Inferior parietal cortex (tissue), 1 donor: ENCODE measurements around the gene ADTRP.
"Not testable (repeated sequence)": the region's sequence is repeated elsewhere in the genome, so short reads cannot be mapped to it uniquely, and the experiment has no call there.

ENCODE experiments used
- DNase-seq: peaks from one replicate; pipeline ENCODE4 v3.0.0-alpha.2; 2016; ENCODE audit errors: extremely low spot score

The ADTRP gene

GRCh38 chr6:11692451-11693376 is 85.9 kb downstream of the ADTRP start:
- DNase-seq = no peak

- no peak for DNase-seq
These were observed 88.8 kb downstream of the ADTRP start for GRCh38 chr6:11689847-11690246.

GRCh38 chr6:11689400-11689799 is 89.2 kb downstream of the ADTRP start:
- DNase-seq = not testable (repeated sequence)

GRCh38 chr6:11688425-11688709 is 90.2 kb downstream of the ADTRP start:
- no peak for DNase-seq

- DNase-seq = no peak
These were observed 93.0 kb downstream of the ADTRP start for GRCh38 chr6:11685481-11686093.

- DNase-seq = no peak
These were observed 93.6 kb downstream of the ADTRP start for GRCh38 chr6:11684901-11685480.

GRCh38 chr6:11683871-11684270 is 94.7 kb downstream of the ADTRP start:
- no peak for DNase-seq

GRCh38 chr6:11682561-11682975 is 96.0 kb downstream of the ADTRP start:
- DNase-seq = no peak

- no peak for DNase-seq
These were observed 96.8 kb downstream of the ADTRP start for GRCh38 chr6:11681770-11682169.

GRCh38 chr6:11681357-11681756 is 97.2 kb downstream of the ADTRP start:
- DNase-seq = no peak

- not testable (repeated sequence) for DNase-seq
These were observed 98.1 kb downstream of the ADTRP start for GRCh38 chr6:11680479-11680878.

- no peak for DNase-seq
These were observed 99.5 kb downstream of the ADTRP start for GRCh38 chr6:11679099-11679498.

- no peak for DNase-seq
These were observed 103.0 kb downstream of the ADTRP start for GRCh38 chr6:11675601-11676000.

- DNase-seq = no peak
These were observed 105.9 kb downstream of the ADTRP start for GRCh38 chr6:11672669-11673068.

- DNase-seq = no peak
These were observed 106.3 kb downstream of the ADTRP start for GRCh38 chr6:11672256-11672655.

GRCh38 chr6:11669696-11670095 is 108.9 kb downstream of the ADTRP start:
- DNase-seq = no peak

GRCh38 chr6:11668455-11668854 is 110.1 kb downstream of the ADTRP start:
- no peak for DNase-seq

GRCh38 chr6:11667876-11668275 is 110.7 kb downstream of the ADTRP start:
- DNase-seq = no peak

GRCh38 chr6:11665604-11666326 is 112.8 kb downstream of the ADTRP start:
- no peak for DNase-seq
